Right lung (tissue), 10 donors: ENCODE measurements around the gene CDAN1. TPM values are rescaled to one million over a fixed set of nuclear protein-coding genes. Genes with fewer than 3 reads are reported as not detected.
"Not testable (repeated sequence)": the region's sequence is repeated elsewhere in the genome, so short reads cannot be mapped to it uniquely, and the experiment has no call there.

Experiments used
- DNase-seq, 2 donors: peaks; one replicate each; pipeline ENCODE4 v3.0.0-alpha.2; 2013
- long read RNA-seq, 8 donors: transcript quantifications; one replicate each; lab custom pipeline, GENCODE V29; 2026
- polyA plus RNA-seq, 5 donors: library from polyadenylated mRNA; unstranded; fragments of 120-200 nt; gene quantifications; one replicate each; pipeline versions ENCODE4 v1.2.1 to v1.2.3, GENCODE V29; 2013; ENCODE audit warnings: inconsistent platforms in 1 of 5, low replicate concordance in 1 of 5; ENCODE audit not compliant: insufficient read length in 5 of 5, insufficient read depth in 1 of 5

CDAN1 gene
- polyA plus RNA-seq = 10 to 100 TPM; 20.0 to 30.5 (median 25.4) TPM
- long read RNA-seq, donor 1, full-length matches to known transcripts = 18 of 23 reads
- long read RNA-seq, donor 1, partial matches to known transcripts = 5 of 23 reads
- long read RNA-seq, donor 1, other reads (novel, unspliced or antisense) = 0 of 23 reads
- long read RNA-seq, donor 2, transcript CDAN1-204 (1 exons, 2,076 nt) = major isoform, 12 of 13 reads
- long read RNA-seq, donor 2, partial matches to known transcripts = 0 of 13 reads
- long read RNA-seq, donor 2, other reads (novel, unspliced or antisense) = 0 of 13 reads
- long read RNA-seq, donor 3, transcript CDAN1-204 (1 exons, 2,076 nt) = major isoform, 22 of 22 reads
- long read RNA-seq, donor 3, partial matches to known transcripts = 0 of 22 reads
- long read RNA-seq, donor 3, other reads (novel, unspliced or antisense) = 0 of 22 reads
- long read RNA-seq, donor 4, transcript CDAN1-204 (1 exons, 2,076 nt) = major isoform, 7 of 9 reads
- long read RNA-seq, donor 4, partial matches to known transcripts = 0 of 9 reads
- long read RNA-seq, donor 4, other reads (novel, unspliced or antisense) = 0 of 9 reads
- long read RNA-seq, donor 5, transcript CDAN1-204 (1 exons, 2,076 nt) = major isoform, 24 of 27 reads
- long read RNA-seq, donor 5, partial matches to known transcripts = 0 of 27 reads
- long read RNA-seq, donor 5, other reads (novel, unspliced or antisense) = 0 of 27 reads
- long read RNA-seq, donor 6, full-length matches to known transcripts = 24 of 24 reads
- long read RNA-seq, donor 6, partial matches to known transcripts = 0 of 24 reads
- long read RNA-seq, donor 6, other reads (novel, unspliced or antisense) = 0 of 24 reads
- long read RNA-seq, donor 7, full-length matches to known transcripts = 19 of 19 reads
- long read RNA-seq, donor 7, partial matches to known transcripts = 0 of 19 reads
- long read RNA-seq, donor 7, other reads (novel, unspliced or antisense) = 0 of 19 reads
- long read RNA-seq, donor 8, transcript CDAN1-204 (1 exons, 2,076 nt) = major isoform, 5 of 5 reads
- long read RNA-seq, donor 8, partial matches to known transcripts = 0 of 5 reads
- long read RNA-seq, donor 8, other reads (novel, unspliced or antisense) = 0 of 5 reads

GRCh38 chr15:42736793-42737528 lies at the start of gene CDAN1:
Gene CDAN1, minus strand, starts transcription at chr15:42737128. Its CDS starts 26 bp downstream, at chr15:42737102.
- peak; percentile 83 to 87 for DNase-seq

GRCh38 chr15:42785569-42785968 lies 48.6 kb upstream of the CDAN1 start:
- no peak for DNase-seq

GRCh38 chr15:42784705-42785104 lies 47.8 kb upstream of the CDAN1 start:
- DNase-seq = no peak

GRCh38 chr15:42782716-42783115 lies 45.8 kb upstream of the CDAN1 start:
- DNase-seq = no peak

- DNase-seq = no peak
Measured at GRCh38 chr15:42775416-42775815, 38.5 kb upstream of the CDAN1 start.

- DNase-seq = no peak
Measured at GRCh38 chr15:42772901-42773300, 36.0 kb upstream of the CDAN1 start.

GRCh38 chr15:42772144-42772543 lies 35.2 kb upstream of the CDAN1 start:
- peak; percentile 12 to 33 for DNase-seq

- DNase-seq = not testable (repeated sequence)
Measured at GRCh38 chr15:42766109-42766508, 29.2 kb upstream of the CDAN1 start.

- DNase-seq = not testable (repeated sequence)
Measured at GRCh38 chr15:42764154-42764731, 27.3 kb upstream of the CDAN1 start.

GRCh38 chr15:42761813-42762212 lies 24.9 kb upstream of the CDAN1 start:
- DNase-seq = not testable (repeated sequence)

GRCh38 chr15:42760759-42761158 lies 23.8 kb upstream of the CDAN1 start:
- DNase-seq = no peak

GRCh38 chr15:42759093-42759492 lies 22.2 kb upstream of the CDAN1 start:
- no peak for DNase-seq

GRCh38 chr15:42750306-42750705 lies 13.4 kb upstream of the CDAN1 start:
- no peak for DNase-seq

- no peak for DNase-seq
Measured at GRCh38 chr15:42749266-42749665, 12.3 kb upstream of the CDAN1 start.

GRCh38 chr15:42744195-42744594 lies 7.3 kb upstream of the CDAN1 start:
- DNase-seq = no peak

GRCh38 chr15:42742149-42742548 lies 5.2 kb upstream of the CDAN1 start:
- no peak for DNase-seq

GRCh38 chr15:42741710-42742109 lies 4.8 kb upstream of the CDAN1 start:
- no peak for DNase-seq

- no peak for DNase-seq
Measured at GRCh38 chr15:42737529-42738328, 801 bp upstream of the CDAN1 start.

- DNase-seq = peak; percentile 23 to 27
Measured at GRCh38 chr15:42736178-42736792, 643 bp downstream of the CDAN1 start.
